Stimulated activated CD8-positive, alpha-beta memory T cell treated with anti-CD3 and anti-CD28 coated beads, Interleukin-2, amount 100 ng/mL, for 48 hours (primary cell): ENCODE results near the gene MYEF2.

Experiments used
- DNase-seq, 2 donors: peaks; one replicate each; pipeline ENCODE4 v3.0.0-alpha.2; 2020; ENCODE audit warnings: low read depth in 2 of 2

The MYEF2 gene, protein sequence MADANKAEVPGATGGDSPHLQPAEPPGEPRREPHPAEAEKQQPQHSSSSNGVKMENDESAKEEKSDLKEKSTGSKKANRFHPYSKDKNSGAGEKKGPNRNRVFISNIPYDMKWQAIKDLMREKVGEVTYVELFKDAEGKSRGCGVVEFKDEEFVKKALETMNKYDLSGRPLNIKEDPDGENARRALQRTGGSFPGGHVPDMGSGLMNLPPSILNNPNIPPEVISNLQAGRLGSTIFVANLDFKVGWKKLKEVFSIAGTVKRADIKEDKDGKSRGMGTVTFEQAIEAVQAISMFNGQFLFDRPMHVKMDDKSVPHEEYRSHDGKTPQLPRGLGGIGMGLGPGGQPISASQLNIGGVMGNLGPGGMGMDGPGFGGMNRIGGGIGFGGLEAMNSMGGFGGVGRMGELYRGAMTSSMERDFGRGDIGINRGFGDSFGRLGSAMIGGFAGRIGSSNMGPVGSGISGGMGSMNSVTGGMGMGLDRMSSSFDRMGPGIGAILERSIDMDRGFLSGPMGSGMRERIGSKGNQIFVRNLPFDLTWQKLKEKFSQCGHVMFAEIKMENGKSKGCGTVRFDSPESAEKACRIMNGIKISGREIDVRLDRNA

DNA sequence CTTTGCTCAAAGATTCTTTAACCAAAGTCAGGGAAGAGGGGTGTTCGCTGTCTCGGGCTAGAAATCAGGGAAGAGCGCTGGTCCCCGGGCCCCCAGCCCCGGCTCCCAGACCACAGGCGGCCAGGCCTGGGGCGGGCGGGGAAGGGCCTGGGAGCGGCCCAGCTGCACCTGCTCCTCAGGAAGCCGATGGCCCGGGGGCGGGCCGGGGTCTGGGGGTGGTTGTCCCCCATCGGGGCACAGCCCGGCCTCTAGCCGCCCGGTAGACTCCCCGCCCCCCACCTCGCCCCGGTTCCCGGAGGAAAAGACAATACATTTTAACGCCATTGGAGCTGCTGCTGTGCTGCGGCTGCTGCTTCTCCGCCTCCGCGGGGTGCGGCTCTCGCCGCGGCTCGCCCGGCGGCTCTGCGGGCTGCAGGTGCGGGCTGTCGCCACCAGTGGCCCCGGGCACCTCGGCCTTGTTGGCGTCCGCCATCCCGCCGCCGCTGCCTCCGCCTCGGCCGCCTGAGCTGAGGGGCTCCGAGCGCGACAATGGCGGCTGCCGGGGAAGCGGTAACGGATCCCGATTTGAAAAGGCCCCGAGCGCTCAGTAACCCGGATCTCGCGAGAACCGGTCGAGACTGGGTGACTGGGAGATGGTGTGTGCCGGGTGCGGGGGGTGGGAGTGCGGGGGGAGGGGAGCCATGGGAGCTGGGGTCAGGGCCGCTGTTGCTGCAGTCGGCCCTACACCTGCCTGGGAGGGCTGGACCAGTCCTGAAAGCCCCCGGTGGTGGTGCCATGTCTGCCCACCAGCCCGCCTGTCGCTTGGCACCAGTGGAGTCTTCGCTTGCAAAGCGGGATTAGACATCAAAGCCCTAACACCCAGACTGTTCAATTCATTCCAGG is at the start of gene MYEF2:
Gene MYEF2 (minus strand): TSS at position 530 of the 882 bp plus-strand sequence. CDS start 58 bp downstream, at position 472.
- DNase-seq = peak; percentile 58 to 61

DNA sequence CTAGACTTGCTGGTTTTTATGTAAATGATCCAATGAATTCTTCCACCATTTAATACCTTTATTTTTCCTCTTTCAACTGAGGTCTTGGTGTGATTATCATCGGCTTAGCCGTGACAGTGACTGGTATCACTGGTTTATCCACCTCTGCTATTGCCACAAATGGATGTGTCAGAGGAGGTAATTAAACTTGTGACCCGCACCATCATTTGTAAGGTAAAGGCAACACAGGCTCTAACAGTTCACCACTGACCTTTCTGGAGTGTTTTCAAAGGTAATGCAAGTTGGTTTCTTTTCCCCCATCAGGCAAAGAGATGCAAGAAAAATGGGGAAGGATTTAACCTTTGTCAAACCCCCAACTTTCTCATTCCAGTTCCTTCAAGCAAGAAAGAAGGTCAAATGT is 47.7 kb upstream of the MYEF2 start:
- no peak for DNase-seq

DNA sequence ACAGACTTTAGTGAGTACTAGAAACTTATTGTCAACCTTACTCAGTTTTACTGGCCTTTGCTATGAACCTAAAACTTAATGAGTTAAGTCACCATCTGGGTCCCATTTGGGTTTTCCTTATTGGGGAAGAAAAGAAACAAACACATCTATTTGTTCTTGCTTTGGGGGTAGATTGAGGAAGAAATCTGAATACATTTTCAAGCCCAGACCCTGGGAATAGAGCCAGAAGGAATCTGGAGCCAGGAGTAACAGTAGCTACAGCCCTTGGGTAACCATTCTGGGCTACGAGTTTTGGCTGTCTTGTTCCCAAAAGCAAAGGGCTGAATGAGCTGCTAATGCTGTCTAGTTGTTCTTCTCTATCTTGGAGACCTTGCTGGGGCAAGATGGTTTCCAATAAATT is 44.5 kb upstream of the MYEF2 start:
- DNase-seq = no peak

DNA sequence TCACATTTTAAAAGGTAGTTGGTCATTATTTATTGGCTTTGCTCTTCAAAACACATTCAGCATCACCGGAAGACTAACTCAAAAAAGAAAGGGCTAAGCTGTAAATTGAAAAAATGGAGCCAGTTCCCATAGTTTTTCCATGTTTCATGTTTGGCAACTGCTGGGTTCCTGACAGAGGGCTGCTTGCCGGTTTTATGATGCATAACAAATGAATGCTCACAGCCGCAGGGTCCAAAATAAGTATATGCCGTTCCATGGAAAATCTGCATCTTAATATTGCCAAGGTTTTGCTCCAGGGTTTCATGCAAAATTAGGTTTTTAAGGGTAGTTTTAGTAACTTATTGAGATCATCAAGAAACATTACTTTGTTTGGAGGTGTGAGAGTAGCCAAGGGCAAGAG is 43.8 kb upstream of the MYEF2 start:
- DNase-seq = no peak

DNA sequence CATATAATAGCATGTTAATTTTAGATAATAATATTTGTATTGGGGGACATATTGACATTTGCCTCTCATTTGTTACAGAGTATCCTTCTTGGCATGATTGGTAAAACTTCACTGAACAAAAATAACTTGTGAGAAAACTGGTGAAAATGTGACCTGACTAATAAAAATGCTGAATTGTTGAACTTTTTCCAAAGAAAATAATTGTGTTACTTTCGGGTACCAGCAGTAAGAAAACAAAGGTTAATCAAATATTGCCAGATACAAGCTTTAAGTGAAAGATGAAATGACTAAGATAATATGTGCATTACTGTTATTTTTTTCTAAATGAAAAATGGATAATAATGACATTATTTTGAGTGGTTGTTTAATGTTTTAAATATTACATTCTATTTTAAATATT is 43.2 kb upstream of the MYEF2 start:
- DNase-seq = no peak

DNA sequence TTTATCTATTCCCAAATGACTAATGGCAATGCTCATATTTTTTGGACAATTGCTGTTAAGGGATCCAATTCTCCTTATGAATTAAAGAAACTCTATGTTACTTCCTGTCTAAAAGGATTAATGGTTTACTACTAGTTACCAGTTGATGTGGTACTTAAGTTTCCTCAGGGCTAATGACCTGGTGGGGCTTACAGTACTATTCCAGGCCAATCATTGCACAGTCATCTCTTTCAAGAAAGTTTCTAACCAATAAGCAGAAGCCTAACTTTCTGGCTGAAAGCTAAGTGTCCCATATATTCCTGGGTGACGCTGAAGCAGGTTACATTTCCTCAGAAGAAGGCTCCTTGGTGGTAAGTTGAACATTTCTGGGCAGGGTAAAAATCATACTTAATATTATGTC is 27.9 kb upstream of the MYEF2 start, which contains the start of gene SLC12A1:
Gene SLC12A1 (plus strand): TSS at position 322 of the 400 bp plus-strand sequence. CDS start 1,418 bp downstream, outside the sequence.
- DNase-seq = no peak

DNA sequence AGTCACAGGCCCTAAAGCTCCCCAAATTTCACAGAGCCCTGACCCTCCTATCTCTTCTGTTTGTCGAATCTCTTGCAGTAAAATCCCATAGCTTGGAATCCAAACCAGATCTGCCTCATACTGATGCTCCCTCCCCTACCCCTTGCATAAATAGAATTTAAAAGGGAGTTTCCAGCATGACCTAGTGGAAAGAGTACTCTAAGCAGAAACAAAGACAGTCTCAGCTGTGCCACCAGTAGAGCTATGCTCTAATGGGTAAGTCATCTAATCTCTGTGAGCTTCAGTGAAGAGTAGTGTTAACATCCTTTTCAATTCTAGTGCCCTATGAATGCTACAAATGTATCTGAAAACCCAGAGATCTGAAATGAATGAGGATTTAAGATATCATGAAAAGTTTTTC is 24.0 kb upstream of the MYEF2 start:
- no peak for DNase-seq

DNA sequence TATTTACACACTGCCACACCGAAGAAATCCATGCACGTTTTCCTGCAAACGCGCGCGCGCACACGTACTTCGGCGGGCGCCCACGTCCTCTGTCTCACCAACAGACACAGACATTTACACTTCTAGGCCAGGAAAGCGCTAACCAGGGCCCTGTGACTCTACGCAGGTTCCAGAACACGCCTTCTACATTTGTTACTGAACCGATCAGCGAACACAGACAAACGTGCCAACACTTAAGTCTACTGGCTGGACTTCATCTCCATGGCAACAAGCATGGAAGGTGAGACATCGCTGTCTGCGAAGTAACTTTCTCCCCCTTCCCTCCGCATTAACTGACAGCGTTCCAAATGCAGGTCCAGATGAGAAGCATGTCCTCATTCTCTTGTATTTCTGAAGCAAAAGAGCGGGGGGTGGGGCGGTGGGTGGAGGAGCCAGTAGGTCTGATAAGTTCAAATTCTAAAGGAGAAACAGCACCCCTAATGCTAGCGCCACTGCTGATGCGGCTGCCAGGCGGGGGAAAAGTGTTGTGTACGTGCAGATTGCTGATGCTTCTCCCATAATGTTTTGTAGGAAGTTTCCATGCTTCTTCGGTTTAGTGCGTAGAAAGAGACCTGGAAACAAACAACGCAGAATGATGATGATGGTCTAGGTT is 13.6 kb upstream of the MYEF2 start, which contains the start of gene CTXN2:
Gene CTXN2 (plus strand): TSS at position 92 of the 652 bp plus-strand sequence. CDS start 9,636 bp downstream, outside the sequence.
- DNase-seq = no peak

DNA sequence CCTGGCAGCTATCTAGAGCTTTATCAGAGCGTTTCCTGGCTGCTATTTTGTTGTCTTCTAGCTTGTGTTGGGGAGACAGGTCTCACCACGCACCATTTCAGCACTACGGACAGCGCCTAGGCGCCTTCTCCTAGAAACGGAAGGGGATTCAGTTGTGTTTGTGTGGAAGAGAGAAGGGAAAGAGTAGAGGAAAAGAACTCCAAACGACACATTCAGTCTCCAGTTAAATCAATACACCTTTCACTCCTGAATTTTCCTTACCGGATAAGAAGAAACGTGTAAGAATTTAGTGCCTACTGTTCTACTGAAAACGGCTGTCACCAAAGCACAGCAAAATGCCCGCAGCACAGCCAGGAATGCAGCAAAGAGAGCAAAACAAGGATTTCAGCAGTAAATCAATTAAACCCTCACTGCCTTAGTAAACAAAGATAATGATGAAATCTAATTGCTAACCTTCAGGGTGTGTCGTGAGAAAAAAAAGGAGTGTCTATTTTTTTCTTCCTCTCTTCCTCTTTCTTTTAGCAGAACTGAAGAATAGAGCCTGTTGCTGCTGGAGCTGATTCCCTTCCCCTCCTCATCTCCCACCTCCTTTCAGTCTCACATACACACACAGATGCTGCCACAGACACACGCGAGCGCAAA is 13.0 kb upstream of the MYEF2 start:
- DNase-seq = peak in 1 of 2 donors; percentile 24

DNA sequence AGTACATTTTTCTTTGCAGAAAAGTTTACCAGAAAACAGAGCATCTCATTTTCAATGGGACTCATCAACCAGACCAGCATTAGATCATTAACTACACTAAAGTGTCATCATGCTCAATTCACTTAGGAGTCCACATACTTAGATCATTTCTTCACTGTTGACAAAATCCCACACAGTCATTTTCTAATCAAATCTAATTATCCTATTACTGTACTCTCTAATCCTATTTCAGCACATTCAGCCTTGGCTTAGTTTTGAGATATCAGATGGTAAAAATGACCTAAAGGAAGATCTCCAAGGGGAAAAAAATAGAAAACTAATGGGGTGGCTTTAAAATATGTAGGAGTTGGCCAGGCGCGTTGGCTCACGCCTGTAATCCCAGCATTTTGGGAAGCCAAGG is 8.2 kb upstream of the MYEF2 start:
- no peak for DNase-seq

DNA sequence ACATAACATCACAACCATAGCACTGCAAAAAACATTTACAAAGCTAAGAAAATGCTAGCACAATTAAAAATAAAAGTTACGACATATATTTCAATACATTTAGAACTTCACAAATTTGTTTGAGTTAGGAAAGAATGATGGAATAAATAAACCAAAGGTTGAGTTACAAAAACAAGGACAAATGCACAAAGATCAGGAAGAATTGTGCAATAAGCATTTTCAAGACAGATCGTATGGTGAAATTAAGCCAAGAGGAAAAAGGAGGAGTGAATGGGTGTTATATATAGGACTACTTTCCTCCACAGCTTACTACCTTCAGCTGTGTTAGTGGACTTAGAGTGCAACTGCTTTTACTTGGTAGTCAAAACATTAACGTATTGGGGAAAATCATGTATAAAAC is 7.4 kb upstream of the MYEF2 start:
- DNase-seq = no peak

DNA sequence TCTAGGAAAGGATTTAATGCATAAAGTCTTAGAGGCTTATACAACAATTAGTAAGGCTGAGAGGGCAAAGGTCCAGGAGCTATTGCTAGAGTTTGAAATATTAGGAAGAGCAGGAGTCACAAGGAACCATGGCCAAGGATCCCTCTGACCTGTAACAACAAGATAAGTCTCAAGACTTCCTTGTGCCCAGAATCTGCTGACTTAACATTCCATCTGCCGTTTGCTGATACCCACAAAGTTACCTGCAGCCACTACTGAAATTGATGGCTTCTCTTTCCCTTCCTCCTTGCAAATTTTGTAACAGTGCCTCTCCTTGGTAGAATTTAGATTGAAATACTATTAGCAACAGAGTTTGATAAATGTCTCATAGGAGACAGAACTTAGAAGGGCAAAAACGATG is 4.7 kb upstream of the MYEF2 start:
- no peak for DNase-seq

DNA sequence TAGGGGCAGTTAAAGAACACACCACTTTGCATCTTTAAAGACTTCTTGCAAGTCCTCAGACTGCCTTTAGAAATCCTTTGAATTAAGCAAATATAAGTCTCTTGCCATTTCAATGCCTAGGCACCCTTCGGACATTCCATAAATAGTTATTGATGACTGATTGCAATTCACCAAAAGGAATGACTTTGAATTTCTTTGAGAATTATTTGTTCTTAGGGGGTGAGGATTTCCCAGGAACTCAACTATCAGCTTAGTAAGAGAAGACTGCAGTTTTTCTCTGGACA is 495 bp upstream of the MYEF2 start:
- no peak for DNase-seq

DNA sequence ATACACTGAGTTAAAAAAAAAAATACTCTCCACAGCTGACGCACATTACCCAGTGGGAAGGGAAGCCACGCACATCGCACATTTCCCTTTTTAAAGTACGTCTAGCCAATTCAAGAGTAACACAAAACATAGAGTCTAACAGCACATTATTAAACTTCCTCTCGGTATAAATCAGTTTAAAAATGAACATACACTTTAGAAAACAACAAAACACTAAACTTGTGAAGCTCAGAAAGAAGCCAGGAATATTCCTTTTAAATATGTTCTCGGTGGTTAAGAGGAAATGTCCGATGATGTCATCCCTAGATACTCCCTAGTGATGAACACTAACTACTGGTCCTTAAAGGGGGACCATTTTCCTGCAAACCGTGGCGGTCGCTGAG is 721 bp downstream of the MYEF2 start:
- no peak for DNase-seq

DNA sequence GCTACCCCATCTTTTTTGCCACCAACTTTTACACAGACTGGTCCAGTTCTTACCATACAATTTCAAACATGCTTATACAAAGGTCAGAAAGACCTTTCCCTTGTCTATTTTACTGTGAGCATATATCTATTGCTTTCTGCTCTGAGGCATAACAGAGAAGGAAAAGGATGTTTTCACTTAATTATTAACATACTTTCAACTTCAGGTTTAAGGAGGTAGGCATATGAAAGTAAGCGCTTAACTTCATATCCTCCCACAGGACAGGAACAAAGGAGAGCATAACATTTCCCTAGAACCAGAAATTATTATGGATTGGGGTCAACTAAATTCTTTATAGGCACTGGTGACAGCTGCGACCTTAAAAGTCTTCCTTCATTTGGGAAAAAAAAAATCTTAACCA is 1.1 kb downstream of the MYEF2 start:
- no peak for DNase-seq

DNA sequence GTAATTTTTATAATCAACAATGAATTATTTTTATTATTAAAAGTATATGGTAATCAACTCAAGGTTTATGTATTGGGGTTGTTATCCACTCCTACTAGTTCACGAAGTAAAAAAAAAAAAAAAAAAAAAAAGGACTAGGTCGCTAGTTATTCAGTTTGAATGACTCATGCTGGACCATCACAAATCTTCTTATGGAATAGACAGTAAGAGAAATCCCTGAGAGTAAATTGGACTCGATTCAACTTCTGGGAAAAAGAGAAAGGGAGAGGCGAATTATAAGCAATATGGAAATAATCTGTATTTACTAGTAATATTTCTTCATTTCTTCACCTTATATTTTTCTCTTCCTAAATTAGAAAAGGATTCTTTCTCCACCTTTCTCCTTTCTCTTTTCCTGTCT is 2.0 kb downstream of the MYEF2 start:
- no peak for DNase-seq

DNA sequence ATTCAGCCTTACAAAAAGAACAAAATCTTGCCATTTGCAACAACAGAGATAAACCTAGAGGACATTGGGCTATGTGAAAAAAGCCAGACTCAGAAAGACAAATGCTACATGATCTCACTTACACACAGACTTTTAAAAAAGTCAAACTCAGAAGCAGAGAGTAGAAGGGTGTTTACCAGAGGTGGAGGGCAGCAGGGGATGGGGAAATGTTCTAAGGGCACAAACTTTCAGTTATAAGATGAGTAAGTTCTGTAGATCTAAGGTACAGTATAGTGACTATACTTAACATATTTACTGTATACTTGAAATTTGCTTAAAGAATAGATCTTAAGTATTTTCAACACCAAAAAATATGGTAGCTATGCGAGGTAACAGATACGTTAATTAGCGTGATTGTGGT is 3.0 kb downstream of the MYEF2 start:
- DNase-seq = no peak

DNA sequence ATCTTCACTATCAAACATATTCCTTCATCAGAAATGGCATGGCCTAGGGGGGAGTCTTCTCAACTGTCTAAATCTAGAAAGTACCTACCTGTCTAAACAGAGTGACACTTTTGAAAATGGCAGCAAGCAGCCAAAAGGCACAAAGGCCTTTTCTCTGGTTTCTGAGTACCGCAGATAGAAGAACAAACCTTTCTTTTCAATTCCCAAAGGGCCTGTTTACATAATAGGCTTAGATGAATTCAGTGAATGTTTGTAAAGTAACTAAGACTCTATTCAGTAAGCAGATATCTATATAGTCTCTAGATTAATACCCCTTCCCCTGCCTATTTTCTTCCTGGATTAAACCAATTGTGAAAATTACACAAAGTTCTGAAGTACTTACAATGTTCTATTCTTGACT is 7.1 kb downstream of the MYEF2 start:
- DNase-seq = no peak

DNA sequence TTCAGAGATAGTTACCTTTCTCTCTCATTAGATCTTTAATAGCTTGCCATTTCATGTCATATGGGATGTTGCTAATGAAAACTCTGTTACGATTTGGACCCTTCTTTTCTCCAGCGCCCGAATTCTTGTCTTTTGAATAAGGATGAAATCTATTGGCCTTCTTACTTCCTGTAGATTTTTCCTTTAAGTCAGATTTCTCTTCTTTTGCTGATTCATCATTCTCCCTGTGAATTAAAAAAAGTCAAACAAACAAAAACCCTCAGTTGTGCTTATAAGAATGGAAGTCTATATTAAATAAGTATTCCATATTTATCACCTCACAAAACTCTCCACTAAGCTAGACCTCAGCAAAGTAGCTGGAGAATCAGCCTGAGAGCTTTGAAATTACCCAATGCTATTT is 9.5 kb downstream of the MYEF2 start:
- DNase-seq = no peak

DNA sequence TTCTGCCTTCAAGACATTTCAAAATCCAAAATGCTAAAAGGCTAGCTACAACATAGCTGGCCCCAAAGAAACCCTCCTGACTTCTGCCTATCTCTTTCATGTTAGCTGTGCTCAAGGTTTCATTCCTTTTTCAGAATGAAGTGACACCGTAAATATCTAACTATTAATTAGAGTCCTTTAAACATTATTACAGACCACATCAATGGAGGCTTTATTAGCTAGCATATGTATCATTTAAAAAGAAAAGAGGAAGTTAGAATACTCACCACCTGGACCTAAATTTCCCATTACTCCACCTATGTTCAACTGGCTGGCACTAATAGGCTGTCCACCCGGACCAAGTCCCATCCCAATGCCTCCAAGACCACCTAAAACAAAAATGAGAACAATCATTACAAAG is 24.6 kb downstream of the MYEF2 start:
- no peak for DNase-seq

DNA sequence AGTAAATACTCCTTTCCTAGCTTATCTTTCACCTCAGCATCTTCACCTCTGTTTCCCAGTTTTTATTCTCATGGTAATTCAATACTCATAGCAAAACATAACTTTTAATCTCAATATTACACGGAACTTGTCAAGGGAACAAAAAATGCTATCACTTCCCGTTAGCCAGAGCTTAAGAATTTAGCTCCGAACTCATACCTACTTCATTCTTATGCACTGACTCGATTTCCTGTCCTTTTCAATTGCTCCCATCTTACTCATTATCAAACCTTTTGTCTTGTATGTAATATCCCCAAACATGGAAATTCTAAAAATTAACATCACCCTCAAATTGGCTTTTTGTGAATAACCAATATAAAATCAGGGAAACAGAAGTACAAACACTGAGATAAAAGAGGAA is 28.2 kb downstream of the MYEF2 start:
- no peak for DNase-seq

DNA sequence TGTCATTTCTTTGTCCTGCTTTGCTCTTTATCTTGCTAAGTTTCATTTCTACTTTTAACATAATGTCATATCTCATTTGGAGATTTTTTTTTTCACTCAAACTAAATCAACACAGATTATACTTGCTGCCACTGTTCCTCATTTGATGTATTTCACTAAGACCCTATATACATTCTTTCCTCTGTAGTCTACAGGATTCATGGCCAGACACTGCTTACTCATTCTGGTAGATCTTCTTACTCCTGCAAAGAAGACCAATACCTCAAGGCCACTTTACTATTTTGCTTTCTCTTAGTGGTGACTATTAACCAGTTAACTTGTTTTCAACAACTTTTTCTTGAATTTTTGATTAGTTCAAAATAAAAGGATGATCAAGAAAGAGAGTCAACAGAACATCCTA is 30.7 kb downstream of the MYEF2 start:
- no peak for DNase-seq
